HepG2 (cell line): Measurements from ENCODE around the gene HMGB4.

Experiments
- KDM1A ChIP-seq: IDR thresholded peaks from 2 replicates; pipeline ENCODE4 v1.6.1; 2016; ENCODE audit warnings: missing compliant biosample characterization
- ZNF136 ChIP-seq: sonication (generic); formaldehyde crosslinking; IDR thresholded peaks from 2 replicates; pipeline ENCODE4 v1.8.1; 2022; ENCODE audit warnings: low read depth, mild to moderate bottlenecking, moderate library complexity, missing genetic modification reagents
- ZNF256 ChIP-seq: sonication (generic); formaldehyde crosslinking; conservative IDR thresholded peaks from 2 replicates; pipeline ENCODE4 v1.4.0; 2020; ENCODE audit warnings: missing genetic modification reagents

- TF ChIP-seq ZNF256 (CRISPR knock-in tag), result no peak
- TF ChIP-seq ZNF136 (CRISPR knock-in tag), result no peak
- TF ChIP-seq KDM1A (CRISPR knock-in tag), result no peak
Measured at GRCh38 chr1:33850481-33850880, 13.4 kb upstream of the HMGB4 start.
